ENCODE measurements around the gene NUP214.

DNA sequence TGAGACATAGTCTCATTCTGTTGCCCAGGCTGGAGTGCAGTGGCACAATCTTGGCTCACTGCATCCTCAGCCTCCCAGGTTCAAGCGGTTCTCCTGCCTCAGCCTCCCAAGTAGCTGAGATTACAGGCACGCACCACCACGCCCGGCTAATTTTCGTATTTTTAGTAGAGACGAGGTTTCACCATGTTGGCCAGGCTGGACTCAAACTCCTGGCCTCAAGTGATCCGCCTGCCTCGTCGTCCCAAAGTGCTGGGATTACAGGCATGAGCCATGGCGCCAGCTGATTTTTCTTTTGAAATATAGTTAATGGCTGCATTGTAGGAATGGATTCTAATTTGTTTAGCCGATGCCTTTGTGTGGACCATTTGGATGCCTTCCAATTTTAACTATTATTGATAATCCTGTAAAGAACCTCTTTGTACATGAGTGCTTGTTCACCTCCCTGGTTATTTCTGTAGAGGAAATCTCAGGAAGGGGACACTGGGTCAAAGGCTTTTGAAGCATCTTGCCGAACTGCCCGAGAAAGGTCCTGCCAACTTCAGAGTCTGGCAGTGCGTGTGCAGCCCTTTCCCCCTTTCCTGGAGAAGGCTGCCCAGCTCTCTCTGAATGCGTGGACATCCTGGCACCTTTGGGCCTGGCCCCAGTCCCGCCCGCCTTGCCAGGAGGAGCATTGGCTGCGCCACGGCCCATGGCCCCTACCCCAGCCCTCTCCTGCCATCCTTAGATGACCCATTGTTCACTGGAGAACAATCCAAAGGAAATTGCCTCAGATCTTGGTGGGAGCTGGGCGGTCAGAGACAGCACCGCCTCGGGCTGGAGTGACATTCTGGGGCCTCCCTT lies 8.9 kb upstream of the NUP214 start:
- TF ChIP-seq EZH2phosphoT487 (IDR thresholded peaks at IDR 0.05; ENCODE audit: borderline replicate concordance, low read length) (no peak), EZH2 (IDR thresholded peaks at IDR 0.05; ENCODE audit: low read length, unreplicated experiment) (no peak)
- TF ChIP-seq, protein P1, sequence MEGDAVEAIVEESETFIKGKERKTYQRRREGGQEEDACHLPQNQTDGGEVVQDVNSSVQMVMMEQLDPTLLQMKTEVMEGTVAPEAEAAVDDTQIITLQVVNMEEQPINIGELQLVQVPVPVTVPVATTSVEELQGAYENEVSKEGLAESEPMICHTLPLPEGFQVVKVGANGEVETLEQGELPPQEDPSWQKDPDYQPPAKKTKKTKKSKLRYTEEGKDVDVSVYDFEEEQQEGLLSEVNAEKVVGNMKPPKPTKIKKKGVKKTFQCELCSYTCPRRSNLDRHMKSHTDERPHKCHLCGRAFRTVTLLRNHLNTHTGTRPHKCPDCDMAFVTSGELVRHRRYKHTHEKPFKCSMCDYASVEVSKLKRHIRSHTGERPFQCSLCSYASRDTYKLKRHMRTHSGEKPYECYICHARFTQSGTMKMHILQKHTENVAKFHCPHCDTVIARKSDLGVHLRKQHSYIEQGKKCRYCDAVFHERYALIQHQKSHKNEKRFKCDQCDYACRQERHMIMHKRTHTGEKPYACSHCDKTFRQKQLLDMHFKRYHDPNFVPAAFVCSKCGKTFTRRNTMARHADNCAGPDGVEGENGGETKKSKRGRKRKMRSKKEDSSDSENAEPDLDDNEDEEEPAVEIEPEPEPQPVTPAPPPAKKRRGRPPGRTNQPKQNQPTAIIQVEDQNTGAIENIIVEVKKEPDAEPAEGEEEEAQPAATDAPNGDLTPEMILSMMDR (conservative IDR thresholded peaks at IDR 0.05; ENCODE audit: low read depth, low read length), result no peak
